ENCODE results near the gene ARID3A.

Gene ARID3A

DNA sequence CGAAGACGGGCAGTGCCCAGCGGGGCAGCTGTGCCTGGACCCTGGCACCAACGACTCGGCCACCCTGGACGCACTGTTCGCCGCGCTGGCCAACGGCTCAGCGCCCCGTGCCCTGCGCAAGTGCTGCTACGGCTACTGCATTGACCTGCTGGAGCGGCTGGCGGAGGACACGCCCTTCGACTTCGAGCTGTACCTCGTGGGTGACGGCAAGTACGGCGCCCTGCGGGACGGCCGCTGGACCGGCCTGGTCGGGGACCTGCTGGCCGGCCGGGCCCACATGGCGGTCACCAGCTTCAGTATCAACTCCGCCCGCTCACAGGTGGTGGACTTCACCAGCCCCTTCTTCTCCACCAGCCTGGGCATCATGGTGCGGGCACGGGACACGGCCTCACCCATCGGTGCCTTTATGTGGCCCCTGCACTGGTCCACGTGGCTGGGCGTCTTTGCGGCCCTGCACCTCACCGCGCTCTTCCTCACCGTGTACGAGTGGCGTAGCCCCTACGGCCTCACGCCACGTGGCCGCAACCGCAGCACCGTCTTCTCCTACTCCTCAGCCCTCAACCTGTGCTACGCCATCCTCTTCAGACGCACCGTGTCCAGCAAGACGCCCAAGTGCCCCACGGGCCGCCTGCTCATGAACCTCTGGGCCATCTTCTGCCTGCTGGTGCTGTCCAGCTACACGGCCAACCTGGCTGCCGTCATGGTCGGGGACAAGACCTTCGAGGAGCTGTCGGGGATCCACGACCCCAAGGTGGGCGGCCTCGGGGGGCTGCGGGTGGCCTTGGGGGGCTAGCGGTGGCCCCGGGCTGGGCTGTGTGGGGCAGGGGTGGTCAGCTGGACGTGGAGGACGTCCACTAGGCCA, 79.2 kb downstream of the ARID3A start:
- DNase-seq (ENCODE audit: low read depth) = no peak

DNA sequence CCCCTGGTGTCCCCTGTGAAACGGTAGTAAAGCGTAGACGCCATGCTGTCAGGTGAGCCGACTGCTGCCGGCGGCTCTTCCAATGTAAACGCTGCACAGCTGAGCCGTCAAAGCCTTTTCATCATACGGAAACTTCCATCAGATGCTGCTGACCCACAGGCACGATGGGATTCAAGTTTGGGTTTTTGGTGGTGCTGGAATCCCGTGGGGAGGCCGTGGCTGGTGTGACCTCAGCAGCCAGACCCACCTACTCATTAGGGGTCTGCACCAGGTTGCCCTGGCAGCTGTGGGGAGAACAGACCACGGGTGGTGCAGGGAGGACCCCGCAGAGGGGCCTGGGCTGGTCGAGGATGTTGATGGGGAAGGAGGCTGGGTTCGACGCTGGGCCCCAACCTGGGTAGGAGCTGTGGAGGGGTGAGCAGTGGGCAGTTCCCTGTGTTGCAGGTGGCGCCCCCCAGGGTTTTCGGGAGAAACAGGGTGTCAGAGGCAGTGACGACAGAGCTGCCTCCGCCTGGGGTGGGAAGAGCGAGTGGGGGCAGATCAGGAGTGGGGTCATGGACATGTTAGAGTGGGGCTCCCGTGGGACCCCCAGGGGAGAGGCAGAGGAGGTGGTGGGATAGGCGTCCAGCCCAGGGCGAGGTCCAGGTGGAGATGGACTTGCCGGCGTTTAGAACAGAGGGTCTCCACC, 81.0 kb downstream of the ARID3A start:
- no peak for DNase-seq (ENCODE audit: low read depth)

DNA sequence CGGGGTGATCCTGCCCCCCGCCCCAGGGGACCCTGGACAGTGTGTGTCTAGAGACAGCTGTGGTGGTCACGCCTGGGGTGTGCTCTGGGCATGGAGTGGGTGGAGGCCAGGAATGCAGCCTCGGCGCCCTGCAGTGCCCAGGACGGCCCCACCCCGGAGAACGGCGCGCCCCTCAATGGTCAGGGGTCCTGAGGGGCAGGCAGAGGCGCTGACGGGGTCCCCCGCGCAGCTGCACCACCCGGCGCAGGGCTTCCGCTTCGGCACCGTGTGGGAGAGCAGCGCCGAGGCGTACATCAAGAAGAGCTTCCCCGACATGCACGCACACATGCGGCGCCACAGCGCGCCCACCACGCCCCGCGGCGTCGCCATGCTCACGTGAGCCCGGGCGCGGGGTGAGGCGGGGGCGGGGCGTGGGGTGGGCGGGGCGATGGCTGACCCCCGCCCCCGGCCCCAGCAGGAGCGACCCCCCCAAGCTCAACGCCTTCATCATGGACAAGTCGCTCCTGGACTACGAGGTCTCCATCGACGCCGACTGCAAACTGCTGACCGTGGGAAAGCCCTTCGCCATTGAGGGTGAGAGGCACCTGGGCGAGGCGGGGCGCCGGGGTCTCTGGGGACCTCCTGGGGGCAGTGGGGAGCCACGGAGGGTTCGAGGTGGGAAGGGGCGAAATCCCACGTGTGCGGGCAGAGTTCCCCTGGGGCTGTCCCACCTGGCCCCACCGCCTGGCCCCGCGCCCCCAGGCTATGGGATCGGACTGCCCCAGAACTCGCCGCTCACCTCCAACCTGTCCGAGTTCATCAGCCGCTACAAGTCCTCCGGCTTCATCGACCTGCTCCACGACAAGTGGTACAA, 81.8 kb downstream of the ARID3A start:
- no peak for DNase-seq (ENCODE audit: low read depth)

DNA sequence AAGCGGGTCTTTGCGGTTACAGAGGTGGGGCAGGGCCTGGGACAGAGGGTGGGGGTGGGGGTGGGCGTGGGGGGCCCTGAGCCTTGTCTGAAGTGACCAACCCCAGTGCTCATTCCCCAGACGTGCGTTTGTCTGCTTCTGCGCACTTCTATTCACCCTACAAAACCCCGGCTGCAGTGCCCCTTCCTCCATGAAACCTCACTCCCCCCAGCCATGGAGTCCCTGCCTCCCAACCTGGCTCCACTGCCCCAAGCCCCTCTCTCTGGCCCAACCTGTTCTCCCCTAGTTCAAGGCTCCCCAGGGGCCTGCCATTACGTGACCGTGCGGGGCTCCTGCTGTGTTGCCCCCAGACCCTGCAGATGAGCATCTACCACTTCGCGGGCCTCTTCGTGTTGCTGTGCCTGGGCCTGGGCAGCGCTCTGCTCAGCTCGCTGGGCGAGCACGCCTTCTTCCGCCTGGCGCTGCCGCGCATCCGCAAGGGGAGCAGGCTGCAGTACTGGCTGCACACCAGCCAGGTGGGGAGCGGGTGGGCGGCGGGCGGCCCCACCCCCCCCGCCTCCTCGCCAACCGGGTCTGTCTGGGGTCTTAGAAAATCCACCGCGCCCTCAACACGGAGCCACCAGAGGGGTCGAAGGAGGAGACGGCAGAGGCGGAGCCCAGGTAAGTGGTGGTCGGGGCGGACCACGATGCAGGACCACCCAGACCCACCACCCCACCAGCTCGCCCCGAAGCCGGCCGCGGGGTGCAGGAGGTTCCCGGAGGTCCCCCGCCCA, 82.6 kb downstream of the ARID3A start:
- DNase-seq (ENCODE audit: low read depth) = no peak

DNA sequence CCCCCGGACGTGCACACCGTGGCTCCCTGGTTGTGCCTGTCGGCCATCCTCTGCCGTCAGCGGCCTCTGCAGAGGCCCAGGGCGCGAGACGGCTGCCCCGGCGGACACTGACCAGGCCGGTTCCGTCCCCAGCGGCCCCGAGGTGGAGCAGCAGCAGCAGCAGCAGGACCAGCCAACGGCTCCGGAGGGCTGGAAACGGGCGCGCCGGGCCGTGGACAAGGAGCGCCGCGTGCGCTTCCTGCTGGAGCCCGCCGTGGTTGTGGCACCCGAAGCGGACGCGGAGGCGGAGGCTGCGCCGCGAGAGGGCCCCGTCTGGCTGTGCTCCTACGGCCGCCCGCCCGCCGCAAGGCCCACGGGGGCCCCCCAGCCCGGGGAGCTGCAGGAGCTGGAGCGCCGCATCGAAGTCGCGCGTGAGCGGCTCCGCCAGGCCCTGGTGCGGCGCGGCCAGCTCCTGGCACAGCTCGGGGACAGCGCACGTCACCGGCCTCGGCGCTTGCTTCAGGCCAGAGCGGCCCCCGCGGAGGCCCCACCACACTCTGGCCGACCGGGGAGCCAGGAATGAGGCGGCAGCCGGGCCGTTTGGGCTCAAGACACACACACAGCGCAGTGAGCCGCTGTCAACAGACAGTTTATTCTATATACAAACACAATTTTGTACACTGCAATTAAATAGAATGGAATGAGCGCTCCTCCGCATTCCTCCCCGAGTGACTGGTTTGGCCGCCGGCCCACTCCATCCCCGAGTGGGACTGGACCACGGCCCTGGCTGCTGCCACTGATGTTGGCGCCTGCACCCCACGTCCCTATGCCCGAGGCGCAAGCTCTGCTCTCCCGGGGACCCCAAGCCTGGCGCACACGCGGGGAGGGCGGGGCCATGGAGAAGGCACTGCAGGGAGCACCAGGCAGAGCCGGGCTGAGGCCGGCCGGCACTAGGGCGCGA, 83.5 kb downstream of the ARID3A start:
- DNase-seq (ENCODE audit: low read depth) = peak; percentile 92

DNA sequence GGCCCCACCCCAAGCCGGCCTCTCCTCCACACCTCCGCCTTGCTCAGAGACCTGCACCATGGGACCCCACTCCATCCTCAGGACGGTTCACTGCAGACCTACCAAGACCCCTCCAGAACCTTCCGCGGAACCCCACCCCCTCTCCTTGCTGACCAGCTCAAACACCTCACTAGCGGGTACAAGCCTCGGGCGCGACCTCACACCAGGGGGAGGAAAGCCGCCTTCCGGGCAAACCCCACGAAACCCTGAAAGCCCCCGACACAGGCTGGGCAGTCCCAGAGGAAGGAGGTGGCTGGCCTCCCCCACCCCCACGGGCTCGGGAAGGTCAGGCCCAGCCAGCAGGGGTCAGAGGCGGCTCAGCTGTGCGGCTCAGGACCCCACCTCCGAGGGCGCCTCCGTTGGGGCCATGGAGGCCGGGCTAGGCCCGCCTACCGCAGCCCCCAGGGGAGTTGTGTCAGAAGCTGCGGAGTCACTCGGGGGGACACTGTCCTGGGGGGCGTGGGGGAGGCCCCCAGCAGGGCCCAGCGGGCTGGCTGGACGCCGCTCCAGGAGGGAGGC, 84.2 kb downstream of the ARID3A start:
- no peak for DNase-seq (ENCODE audit: low read depth)

DNA sequence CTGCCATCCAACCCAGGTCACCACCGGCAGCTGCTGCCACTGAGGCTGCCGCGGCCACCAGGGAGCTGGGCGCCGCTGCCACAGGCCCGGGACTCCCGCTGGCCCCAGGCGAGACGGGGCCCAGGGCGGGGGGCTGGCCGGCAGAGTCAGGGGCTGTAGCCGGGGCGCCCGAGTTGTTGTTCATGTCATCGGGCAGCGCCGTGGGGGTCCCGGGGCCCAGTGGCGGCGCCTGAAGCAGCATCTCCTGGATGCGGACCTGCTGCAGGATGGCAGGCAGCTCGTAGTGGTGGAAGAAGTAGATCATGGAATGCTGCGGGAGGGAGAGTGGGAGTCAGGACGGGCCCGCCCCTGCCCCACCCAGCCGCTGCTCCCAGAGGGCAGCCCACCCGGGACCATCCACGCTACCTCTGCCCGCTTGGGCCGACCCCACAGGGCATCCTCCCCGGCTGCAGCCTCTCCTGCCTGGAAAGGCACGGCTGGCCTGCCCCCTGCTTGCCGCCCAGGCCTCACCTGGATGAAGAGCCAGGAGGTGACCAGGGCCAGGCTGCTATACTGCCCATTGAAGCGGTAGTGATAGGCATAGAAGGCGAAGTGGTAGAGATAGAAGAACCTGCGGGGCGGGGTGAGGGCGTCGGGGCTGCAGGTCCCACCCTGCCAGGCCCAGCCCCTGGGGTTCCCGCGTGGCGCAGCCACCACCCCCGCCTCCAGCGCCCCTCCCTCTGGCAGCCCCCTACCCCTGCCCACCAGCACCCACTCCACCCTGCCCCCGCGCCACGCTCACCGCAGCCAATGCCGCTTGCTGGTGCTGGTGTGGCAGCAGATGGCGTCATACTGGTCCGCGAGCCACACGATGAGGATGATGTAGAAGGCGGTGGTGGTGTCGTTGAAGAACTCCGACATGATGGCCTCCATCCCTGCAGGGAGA, 85.0 kb downstream of the ARID3A start:
- DNase-seq (ENCODE audit: low read depth) = no peak

DNA sequence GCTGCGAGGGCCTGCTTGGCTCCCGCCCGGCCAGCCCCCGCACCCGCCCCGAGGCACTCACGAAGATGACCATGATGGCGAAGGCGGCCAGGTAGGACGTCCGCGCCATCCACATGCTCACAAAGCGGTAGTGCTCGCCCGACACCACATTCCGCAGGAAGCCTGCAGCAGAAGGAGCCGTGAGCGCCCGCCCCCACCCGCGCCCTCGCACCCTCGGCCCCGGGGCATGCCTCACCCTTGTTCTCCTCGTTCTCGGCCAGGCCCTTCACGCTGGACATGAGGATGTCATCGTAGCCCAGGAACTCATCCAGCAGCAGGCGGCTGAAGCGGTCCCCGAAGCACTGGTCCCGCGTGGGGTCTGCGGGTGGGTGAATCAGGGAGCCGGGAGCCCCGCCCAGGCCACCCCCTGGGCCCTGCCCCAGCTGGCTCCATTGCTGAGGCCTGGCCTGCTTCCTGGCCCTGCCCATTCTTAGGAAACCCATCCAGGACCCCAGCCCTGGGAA, 86.0 kb downstream of the ARID3A start:
- DNase-seq (ENCODE audit: low read depth) = no peak

DNA sequence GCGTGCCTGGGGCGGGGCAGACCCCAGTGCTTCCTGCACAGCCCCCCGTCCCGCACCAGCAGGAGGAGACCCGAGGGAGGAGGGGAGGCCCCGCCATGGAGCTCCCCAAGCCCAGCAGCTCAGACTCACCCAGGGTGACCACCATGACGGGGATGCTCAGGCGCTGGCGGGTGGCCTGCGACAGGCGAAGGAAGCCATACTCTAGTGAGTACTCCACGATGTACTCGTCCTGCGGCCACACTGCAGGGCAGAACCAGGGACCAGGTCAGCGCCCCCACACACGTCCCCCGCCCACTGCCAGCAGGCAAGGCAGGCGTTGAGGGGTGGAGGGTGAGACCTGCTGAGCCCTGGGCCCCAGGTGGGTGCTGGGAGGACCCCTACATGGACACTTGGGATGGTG, 86.5 kb downstream of the ARID3A start:
- no peak for DNase-seq (ENCODE audit: low read depth)

DNA sequence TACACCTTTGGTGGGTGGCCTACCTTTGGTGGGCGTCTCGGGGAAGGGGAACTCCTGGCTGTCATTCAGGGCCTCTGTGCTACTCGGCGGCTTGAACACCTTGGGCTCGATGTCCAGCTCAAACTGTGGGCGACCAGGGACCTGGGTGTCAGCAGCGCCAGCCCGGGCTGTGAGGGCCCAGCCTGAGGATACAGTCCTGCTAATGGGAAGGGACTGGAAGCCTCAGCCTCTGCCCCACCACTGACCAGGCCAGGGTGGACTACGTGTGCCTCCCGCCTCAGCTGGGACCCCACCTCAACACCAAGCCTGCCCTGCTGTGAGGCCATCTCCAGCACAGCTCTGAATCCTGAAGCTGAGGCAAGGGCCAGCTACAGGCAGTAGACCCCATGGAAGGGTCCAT, 87.4 kb downstream of the ARID3A start:
- DNase-seq (ENCODE audit: low read depth) = no peak

DNA sequence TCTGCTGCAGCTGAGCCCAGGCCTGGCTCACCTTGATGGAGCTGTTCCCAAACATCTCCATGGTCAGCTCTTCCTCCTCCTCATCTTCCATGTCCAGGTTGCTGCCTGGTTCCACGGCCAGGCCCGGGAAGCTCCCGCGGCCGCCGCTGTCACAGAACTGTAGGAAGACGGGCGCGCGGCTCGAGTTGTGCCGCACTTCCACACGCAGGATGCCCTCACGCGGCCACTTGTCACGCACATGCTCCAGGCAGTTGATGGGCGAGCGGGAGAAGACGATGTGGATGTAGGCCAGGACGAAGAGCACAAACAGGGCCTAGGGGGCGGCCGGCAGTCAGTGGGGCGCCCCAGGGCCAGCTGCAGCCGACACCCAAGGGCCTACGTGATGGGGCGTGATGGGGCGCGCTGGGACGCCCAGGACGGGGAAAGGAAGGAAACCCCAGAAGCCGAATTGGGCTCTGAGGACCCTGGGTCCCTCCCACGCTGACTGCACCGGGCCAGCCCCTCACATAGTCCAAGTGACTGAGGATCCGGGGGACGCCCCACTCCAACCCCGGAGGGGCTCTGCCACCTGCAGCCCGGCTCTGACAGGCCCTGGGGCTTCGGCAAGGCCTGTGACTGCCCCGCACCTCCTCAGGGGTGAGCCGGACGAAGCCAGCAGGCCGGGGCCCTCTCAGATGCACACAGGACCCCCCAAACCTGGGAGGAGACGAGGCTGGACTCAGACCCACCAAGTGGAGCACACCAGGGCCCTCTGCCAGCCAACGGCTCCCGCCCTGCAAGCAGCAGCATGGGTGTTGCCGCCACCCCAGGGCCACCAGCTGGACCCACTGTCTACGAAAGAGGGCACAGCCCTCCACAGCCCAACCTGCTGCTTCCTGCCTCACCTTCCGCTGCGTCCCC, 88.6 kb downstream of the ARID3A start:
- no peak for DNase-seq (ENCODE audit: low read depth)

DNA sequence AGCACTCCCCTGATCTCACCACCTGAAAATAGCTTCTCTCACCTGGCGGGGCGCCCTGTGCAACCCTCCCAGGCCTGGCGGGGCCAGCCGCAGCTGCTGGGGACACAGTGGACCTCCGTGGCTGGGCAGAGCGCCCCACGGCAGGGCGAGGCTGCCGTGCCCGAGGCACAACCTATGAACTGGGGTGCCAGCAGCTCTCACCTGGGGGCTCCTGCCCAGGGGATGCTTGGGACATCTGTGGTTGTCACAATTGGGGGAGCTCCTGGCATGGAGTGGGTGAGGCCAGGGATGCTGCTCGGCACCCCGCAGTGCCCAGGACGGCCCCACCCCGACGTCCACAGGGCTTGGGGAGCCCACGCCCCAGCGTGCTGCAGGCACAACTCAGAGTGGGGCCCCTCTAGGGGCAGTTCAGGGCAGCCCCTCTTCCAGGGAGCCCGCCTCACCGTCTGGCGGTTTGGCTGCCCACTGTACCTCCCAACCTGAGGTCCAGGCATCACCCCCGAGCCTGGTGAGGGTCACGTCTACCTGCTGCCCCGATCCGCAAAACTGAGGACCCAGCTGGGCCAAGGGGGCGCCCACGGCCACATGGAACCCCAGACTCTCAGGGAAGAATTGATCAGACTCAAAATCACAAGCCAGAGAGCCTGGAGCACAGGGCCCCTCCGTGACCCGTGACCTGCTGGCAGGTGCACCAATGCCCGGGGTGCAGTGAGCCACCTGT, 89.4 kb downstream of the ARID3A start:
- DNase-seq (ENCODE audit: low read depth) = no peak

DNA sequence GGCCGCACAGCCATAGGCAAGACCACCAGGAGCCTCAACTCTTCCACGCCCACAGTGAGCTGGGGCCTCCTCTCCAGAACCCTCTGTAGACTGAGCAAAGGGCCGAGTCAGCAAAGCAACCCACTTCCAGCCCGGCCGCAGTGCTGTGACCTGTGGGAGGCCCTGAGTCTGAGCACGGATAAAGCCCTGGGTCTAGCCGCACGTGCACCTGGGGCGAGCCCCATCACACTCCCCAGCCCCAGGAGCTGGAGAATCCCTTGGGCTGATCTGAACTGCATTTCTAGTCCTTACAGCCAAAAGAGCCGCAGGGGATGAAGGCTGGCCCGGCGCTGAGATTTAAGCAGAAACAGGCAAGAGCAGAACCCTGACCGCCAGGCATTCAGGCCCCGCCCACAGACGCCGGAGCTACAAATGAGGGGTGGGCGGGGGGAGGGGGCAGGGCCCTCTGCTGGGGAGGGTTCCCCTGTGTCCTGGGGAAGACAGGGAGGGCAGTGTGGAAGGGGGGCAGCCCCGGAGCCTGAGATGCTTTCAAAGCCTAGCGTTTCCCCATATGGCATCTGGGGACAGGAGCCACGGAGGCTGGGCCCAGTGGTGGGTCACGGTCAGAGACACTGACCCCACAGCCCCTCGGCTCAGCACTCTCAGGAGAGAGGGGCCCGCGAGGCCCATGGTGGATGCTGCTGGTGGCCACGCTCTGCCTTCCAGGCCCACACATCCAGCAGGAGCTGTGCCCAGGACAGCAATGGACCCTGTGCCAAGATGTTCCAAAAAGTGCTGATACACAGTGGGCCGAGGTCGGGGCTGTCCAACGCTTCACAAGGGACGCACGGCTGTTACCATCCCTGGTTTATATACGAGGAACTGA, 90.2 kb downstream of the ARID3A start:
- DNase-seq (ENCODE audit: low read depth) = no peak

DNA sequence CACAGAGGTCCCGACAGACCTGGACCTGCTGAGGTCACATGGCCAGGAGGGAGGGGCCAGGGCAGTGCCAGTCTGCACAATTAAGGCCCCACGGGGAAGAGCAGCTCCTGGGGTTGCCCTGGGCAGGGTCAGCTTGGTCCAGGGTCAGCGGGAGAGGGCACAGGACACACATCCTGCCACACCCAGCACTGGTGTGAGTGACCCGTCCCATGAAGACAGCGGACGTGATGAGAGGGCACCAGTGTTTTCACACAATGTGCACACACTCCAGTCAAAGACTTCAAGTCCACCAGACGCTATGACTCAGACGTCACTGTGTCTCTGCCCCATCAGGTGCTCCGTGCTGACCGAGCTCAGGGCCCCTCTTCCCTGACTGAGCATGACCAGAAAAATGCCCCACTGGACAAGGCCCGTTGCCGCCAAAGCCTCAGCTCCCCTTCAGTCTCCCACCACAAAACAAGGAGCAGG, 90.8 kb downstream of the ARID3A start:
- DNase-seq (ENCODE audit: low read depth) = peak; percentile 49

DNA sequence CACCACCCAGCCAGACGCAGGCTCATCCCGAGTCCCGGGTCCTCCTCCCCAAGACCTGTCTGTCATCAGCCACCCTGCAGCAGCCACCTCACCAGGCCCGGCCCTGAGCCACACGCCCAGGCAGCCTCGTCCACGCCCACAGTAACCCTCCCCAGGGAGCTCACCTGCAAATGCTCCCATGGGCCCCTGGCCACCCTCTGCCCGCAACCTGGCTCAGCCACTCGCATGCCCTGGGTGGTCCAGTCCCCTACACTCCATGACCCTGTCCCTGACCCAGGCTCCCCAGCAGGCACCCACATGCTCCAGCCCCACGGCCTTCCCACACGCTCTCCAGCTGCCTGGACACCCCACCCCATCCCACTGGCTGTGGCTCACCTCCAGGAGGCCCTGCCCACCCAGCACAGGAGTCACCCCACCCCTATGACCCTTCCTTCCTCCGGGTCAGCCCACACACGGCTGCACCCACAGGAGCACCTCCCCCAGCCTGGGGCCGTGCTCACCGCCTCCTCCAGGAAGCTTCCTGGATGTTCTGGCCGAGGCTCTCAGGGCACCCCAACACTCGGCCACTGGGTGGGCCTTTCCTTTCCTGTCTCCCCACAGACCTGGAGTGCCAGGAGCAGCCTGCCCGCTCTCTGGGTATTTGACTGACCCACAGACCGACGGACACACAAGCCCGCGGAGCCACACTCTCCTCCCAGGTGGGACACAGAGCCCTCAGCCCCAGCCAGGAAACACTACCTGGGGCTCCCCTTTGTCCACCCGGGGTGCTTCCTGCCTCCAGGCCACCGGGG, 91.5 kb downstream of the ARID3A start:
- DNase-seq (ENCODE audit: low read depth) = no peak
